SU-DHL-6 (cell line): ENCODE results near the gene UMAD1.

Experiments
- H2AFZ ChIP-seq: fragments of 200-600 bp; sonication (generic); 2 replicates; pipeline ENCODE4 v1.6.1; 2014; ENCODE audit warnings: low read depth, mild to moderate bottlenecking, moderate library complexity, mixed read lengths, antibody characterized with exemption, low read length; ENCODE audit not compliant: severe bottlenecking
- H3F3A ChIP-seq: fragments of 200-600 bp; shearing (Covaris generic); 2 replicates; pipeline ENCODE4 v1.6.0; 2016; ENCODE audit warnings: antibody characterized with exemption, mild to moderate bottlenecking; ENCODE audit not compliant: insufficient read depth
- H3K27ac ChIP-seq: fragments of 200-600 bp; sonication (generic); 2 replicates; pipeline ENCODE4 v1.5.1; 2016; ENCODE audit warnings: low read depth, mild to moderate bottlenecking, low read length, moderate library complexity, mixed read lengths
- H3K27me3 ChIP-seq: fragments of 200-600 bp; sonication (generic), shearing (Covaris generic); 2 replicates; pipeline ENCODE4 v1.6.0; 2014; ENCODE audit warnings: mild to moderate bottlenecking, low read length
- H3K36me3 ChIP-seq: fragments of 200-600 bp; sonication (generic); 2 replicates; pipeline ENCODE4 v1.6.1; 2014; ENCODE audit warnings: mild to moderate bottlenecking, low read length, mixed read lengths
- H3K4me2 ChIP-seq: fragments of 300-600, 200-600 bp; shearing (Covaris generic), sonication (generic); 2 replicates; pipeline ENCODE4 v1.6.0; 2014; ENCODE audit warnings: low read length, low read depth, mild to moderate bottlenecking; ENCODE audit not compliant: poor library complexity, severe bottlenecking
- H3K4me3 ChIP-seq: fragments of 200-600 bp; sonication (generic); 2 replicates; pipeline ENCODE4 v1.5.1; 2014; ENCODE audit warnings: antibody characterized with exemption, low read length, mild to moderate bottlenecking, mixed read lengths; ENCODE audit not compliant: insufficient read depth, poor library complexity, severe bottlenecking
- H3K79me2 ChIP-seq: fragments of 200-600 bp; sonication (generic); 2 replicates; pipeline ENCODE4 v1.6.1; 2014; ENCODE audit warnings: mild to moderate bottlenecking, low read length, moderate library complexity; ENCODE audit not compliant: insufficient read depth
- H3K9ac ChIP-seq: fragments of 200-600 bp; sonication (generic); 2 replicates; pipeline ENCODE4 v1.7.0; 2014; ENCODE audit warnings: mild to moderate bottlenecking, low read length
- H3K9me2 ChIP-seq: fragments of 200-600 bp; sonication (generic); replicated peaks from 2 replicates; pipeline ENCODE4 v1.6.1; 2014; ENCODE audit warnings: low read length; ENCODE audit not compliant: insufficient read depth
- H3K9me3 ChIP-seq: fragments of 200-600 bp; sonication (generic); 2 replicates; pipeline ENCODE4 v1.6.1; 2014; ENCODE audit warnings: low read length, mixed read lengths; ENCODE audit not compliant: insufficient read depth
- H4K20me1 ChIP-seq: fragments of 200-600 bp; sonication (generic); 2 replicates; pipeline ENCODE4 v1.6.1; 2014; ENCODE audit warnings: low read depth, mild to moderate bottlenecking, antibody characterized with exemption, low read length, moderate library complexity, mixed read lengths
- CTCF ChIP-seq: fragments of 200-600 bp; sonication (generic); IDR thresholded peaks from one replicate; pipeline ENCODE4 v1.5.1; 2017; ENCODE audit warnings: antibody characterized with exemption, mild to moderate bottlenecking, low read length, moderate library complexity; ENCODE audit not compliant: insufficient read depth, poor library complexity, severe bottlenecking
- EZH2phosphoT487 ChIP-seq: fragments of 200-600 bp; sonication (generic), shearing (Covaris generic); conservative IDR thresholded peaks from 2 replicates; pipeline ENCODE4 v1.6.1; 2018; ENCODE audit warnings: mild to moderate bottlenecking, antibody characterized with exemption, low read length, moderate library complexity, mixed read lengths

Gene UMAD1

DNA sequence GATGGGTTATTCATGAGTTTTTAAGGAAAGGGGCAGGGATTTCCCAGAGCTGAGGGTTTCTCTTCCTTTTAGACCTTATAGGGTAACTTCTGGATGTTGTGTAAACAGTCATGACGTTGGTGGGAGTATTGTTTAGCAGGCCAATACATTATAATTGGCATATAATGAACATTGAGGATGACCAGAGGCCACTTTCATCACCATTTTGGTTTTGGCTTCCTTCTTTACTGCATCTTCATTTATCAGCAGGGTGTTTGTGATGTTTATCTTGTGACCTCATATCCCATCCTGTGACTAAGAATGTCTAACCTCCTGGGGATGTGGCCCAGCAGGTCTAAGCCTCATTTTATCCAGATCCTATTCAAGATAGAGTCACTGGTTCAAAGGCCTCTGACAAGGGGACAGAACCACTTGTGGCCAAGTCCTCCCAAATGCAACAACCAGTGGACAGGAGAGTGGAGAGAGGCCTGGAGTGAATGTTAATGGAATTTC is 155.1 kb downstream of the UMAD1 start:
- H3K9me2 ChIP-seq, result no peaks in the 10 kb centered on the region
- no peak overlapping the region for H3K4me3 ChIP-seq
- H3K36me3 ChIP-seq, result no peaks in the 10 kb centered on the region
- no peak overlapping the region for H3K9ac ChIP-seq
- H3K27me3 ChIP-seq, result no peaks in the 10 kb centered on the region
- no peaks in the 10 kb centered on the region for H3K9me3 ChIP-seq
- no peaks in the 10 kb centered on the region for H3F3A ChIP-seq
- H4K20me1 ChIP-seq, result no peaks in the 10 kb centered on the region
- no peak overlapping the region for H3K27ac ChIP-seq
- TF ChIP-seq EZH2phosphoT487, result no peak
- TF ChIP-seq CTCF, result no peak
- no peak overlapping the region for H2AFZ ChIP-seq
- H3K4me2 ChIP-seq, result no peak overlapping the region
- H3K79me2 ChIP-seq, result no peaks in the 10 kb centered on the region

- Histone ChIP-seq H3K9ac (no peak overlapping the region), H2AFZ (no peak overlapping the region), H3F3A (no peaks in the 10 kb centered on the region), H3K79me2 (no peaks in the 10 kb centered on the region), H3K9me2 (no peaks in the 10 kb centered on the region), H3K27me3 (no peaks in the 10 kb centered on the region), H3K4me2 (no peak overlapping the region), H4K20me1 (no peaks in the 10 kb centered on the region), H3K27ac (no peak overlapping the region), H3K9me3 (no peaks in the 10 kb centered on the region), H3K4me3 (no peak overlapping the region), H3K36me3 (no peaks in the 10 kb centered on the region)
- TF ChIP-seq CTCF, result no peak
- no peak for TF ChIP-seq EZH2phosphoT487
Measured at GRCh38 chr7:7798510-7798909, 158.0 kb downstream of the UMAD1 start.

GRCh38 chr7:7799138-7799537 is 158.6 kb downstream of the UMAD1 start:
- H3K9me3 ChIP-seq, result no peaks in the 10 kb centered on the region
- no peak overlapping the region for H2AFZ ChIP-seq
- H3K36me3 ChIP-seq, result no peaks in the 10 kb centered on the region
- no peaks in the 10 kb centered on the region for H3K79me2 ChIP-seq
- no peak overlapping the region for H3K27ac ChIP-seq
- no peaks in the 10 kb centered on the region for H4K20me1 ChIP-seq
- no peak overlapping the region for H3K4me3 ChIP-seq
- no peaks in the 10 kb centered on the region for H3K27me3 ChIP-seq
- no peak overlapping the region for H3K9ac ChIP-seq
- H3K4me2 ChIP-seq, result no peak overlapping the region
- TF ChIP-seq CTCF (no peak), EZH2phosphoT487 (no peak)
- no peaks in the 10 kb centered on the region for H3F3A ChIP-seq
- H3K9me2 ChIP-seq, result no peaks in the 10 kb centered on the region

DNA sequence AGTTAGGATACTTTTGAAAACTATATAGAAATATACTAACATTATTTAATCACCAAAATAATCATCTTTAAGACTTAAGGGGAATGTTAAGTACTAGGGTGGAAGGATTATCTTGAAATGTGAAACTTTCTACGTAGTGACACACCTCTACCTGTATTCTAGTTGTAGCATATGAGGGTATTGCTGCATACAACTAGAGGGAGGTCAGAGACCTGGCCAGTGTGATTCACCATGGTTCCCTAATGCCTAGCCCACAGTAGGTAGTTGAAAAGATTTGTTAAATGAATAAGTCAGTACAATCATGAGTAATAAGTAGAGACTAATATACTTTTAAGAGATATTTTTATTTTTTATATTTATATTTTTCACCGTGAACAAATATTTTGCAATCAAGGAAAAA is 162.0 kb downstream of the UMAD1 start:
- Histone ChIP-seq H3K9ac (no peak overlapping the region), H3K9me3 (no peaks in the 10 kb centered on the region), H2AFZ (no peak overlapping the region), H3F3A (no peaks in the 10 kb centered on the region), H3K9me2 (no peaks in the 10 kb centered on the region), H3K27me3 (no peaks in the 10 kb centered on the region), H3K36me3 (no peaks in the 10 kb centered on the region), H3K4me2 (no peak overlapping the region), H4K20me1 (no peaks in the 10 kb centered on the region), H3K27ac (no peak overlapping the region), H3K79me2 (no peaks in the 10 kb centered on the region), H3K4me3 (no peak overlapping the region)
- TF ChIP-seq EZH2phosphoT487, result no peak
